ENCODE results near the gene ITM2C. TPM values are rescaled to one million over a fixed set of nuclear protein-coding genes. Genes with fewer than 3 reads are reported as not detected.
A peak's percentile ranks its signal among the peaks of the same experiment; 100 is the strongest.

ITM2C gene
- total and polyA plus RNA-seq, 2 of the 13 experiments (the other 11 are each of a cell fraction or from before 2014, with no cell fraction given): 70.5 to 270 TPM

- TF ChIP-seq MED8 (CRISPR knock-in tag; IDR thresholded peaks at IDR 0.05; ENCODE audit: insufficient replicate concordance): no peak
- TF ChIP-seq ZSCAN31 (CRISPR knock-in tag; IDR thresholded peaks at IDR 0.05; ENCODE audit: low read depth): no peak
- no peak for TF ChIP-seq ZNF343 (CRISPR knock-in tag; IDR thresholded peaks at IDR 0.05)
- TF ChIP-seq NFKBIZ (CRISPR knock-in tag; IDR thresholded peaks at IDR 0.05): no peak
Observed at GRCh38 chr2:230865766-230866755, 1.3 kb downstream of the ITM2C start (continued).

- H3K4me3 ChIP-seq (replicated peaks in 1 of 3; ENCODE audit: insufficient read depth in 1 of 3, low read depth in 2 of 3, low read length in 3 of 3): 0 out of 6 replicates have a peak overlapping the region, but pooled peaks of 1 of the 3 experiments have one; percentile 97
- no peaks in the 10 kb centered on the region for H3K79me2 ChIP-seq (ENCODE audit: insufficient read depth, low read length)
Observed at GRCh38 chr2:230866756-230867523, 2.2 kb downstream of the ITM2C start.

More at GRCh38 chr2:230866756-230867523, 2.2 kb downstream of the ITM2C start:
- ChIA-PET POLR2A (interaction anchor here (0.6 kb wide), 1 partner anchor 11 kb away, joined by 3 read pairs; no protein-coding TSS in a partner anchor), CTCF (ENCODE audit: low intra/inter-chr PET ratio, low total read pairs) (no interaction called here)
- Histone ChIP-seq H3K9me3 (ENCODE audit: low read length) (no peaks in the 10 kb centered on the region), H3K9ac (ENCODE audit: insufficient read depth, low read depth, low read length) (no peak overlapping the region), H4K20me1 (ENCODE audit: insufficient read depth, low read length) (peaks cover 9% of the 10 kb centered on the region; the same call in 1 of the 2 replicates), H3K36me3 (replicated peaks in 1 of 2; ENCODE audit: control insufficient read depth in 1 of 2, insufficient read depth in 2 of 2, low read length in 2 of 2) (no peaks in the 10 kb centered on the region), H3K27me3 (ENCODE audit: control insufficient read depth in 1 of 2, insufficient read depth in 2 of 2, low read length in 2 of 2) (peaks cover 0 to 10% of the 10 kb centered on the region in 2 experiments; a peak in 2 of 5 replicates), H3K4me2 (ENCODE audit: low read depth, low read length) (peak overlapping the region; percentile 81; the same call in 1 of the 2 replicates), H2AFZ (ENCODE audit: low read length) (no peak overlapping the region), H3K27ac (ENCODE audit: extremely low read length, insufficient read depth, low read length) (no peak overlapping the region), H3K4me1 (ENCODE audit: insufficient read depth, low read length) (peaks cover 28% of the 10 kb centered on the region)
- ATAC-seq: no peak
- intact Hi-C loops (cut with micrococcal nuclease; ENCODE audit: unreplicated experiment) (loop anchor here (10.0 kb wide), 1 partner anchor 188 kb away; the partner anchor contains the start of gene PSMD1), in situ Hi-C loops (cut with HindIII; ENCODE audit: extremely low pct_ligation_motif_present, low pct_unique_long_range_greater_than_20kb) (no loop called here)
- DNase-seq (ENCODE audit: low spot score): no peak
- no TSS peak for BruUV-seq (replicated peaks)
- no peak for FAIRE-seq
- WGBS (ENCODE audit: low lambda C conversion rate): 76% methylated on average over 12 of the region's 13 CpGs
- TF ChIP-seq ZNF569 (CRISPR knock-in tag; IDR thresholded peaks at IDR 0.05; ENCODE audit: borderline replicate concordance): 0 out of 2 replicates have a peak, but pooled peaks have one; percentile 52
- no peak for TF ChIP-seq PITX1 (CRISPR knock-in tag; IDR thresholded peaks at IDR 0.05)
- 0 out of 2 replicates have a peak, but pooled peaks have one; percentile 31 for TF ChIP-seq ZNF782 (CRISPR knock-in tag; IDR thresholded peaks at IDR 0.05; ENCODE audit: borderline replicate concordance)
- TF ChIP-seq ZBTB14 (CRISPR knock-in tag; IDR thresholded peaks at IDR 0.05): no peak
- TF ChIP-seq ZNF629 (CRISPR knock-in tag; conservative IDR thresholded peaks at IDR 0.05): peak; percentile 66
- TF ChIP-seq LCORL (IDR thresholded peaks at IDR 0.05): peak; percentile 76; the same call in 1 of the 2 replicates
- TF ChIP-seq LCORL (CRISPR knock-in tag; IDR thresholded peaks at IDR 0.05): no peak
- TF ChIP-seq KLF15 (CRISPR knock-in tag; IDR thresholded peaks at IDR 0.05; ENCODE audit: borderline replicate concordance): no peak
- no peak for TF ChIP-seq RBAK (CRISPR knock-in tag; IDR thresholded peaks at IDR 0.05)
